Nephron progenitor cell (in vitro differentiated cells): ENCODE measurements around the gene IVD.

ENCODE experiments used
- DNase-seq: peaks from one replicate; pipeline ENCODE4 v3.0.0; 2021
- H3K27ac Mint-ChIP-seq: 2 replicates; pipeline ENCODE4 v1.8.0; 2021; ENCODE audit warnings: mild to moderate bottlenecking, moderate library complexity, mixed read lengths
- H3K27me3 Mint-ChIP-seq: 2 replicates; pipeline ENCODE4 v1.8.0; 2021; ENCODE audit warnings: mild to moderate bottlenecking, low read depth, mixed read lengths; ENCODE audit not compliant: poor library complexity
- H3K36me3 Mint-ChIP-seq: 2 replicates; pipeline ENCODE4 v1.8.0; 2021; ENCODE audit warnings: low read depth, mixed read lengths
- H3K4me1 Mint-ChIP-seq: 2 replicates; pipeline ENCODE4 v1.8.0; 2021; ENCODE audit warnings: mixed read lengths
- H3K4me3 Mint-ChIP-seq: 2 replicates; pipeline ENCODE4 v1.8.0; 2021; ENCODE audit warnings: mild to moderate bottlenecking, moderate library complexity, mixed read lengths
- H3K9me3 Mint-ChIP-seq: 2 replicates; pipeline ENCODE4 v1.8.0; 2021; ENCODE audit warnings: mild to moderate bottlenecking, moderate library complexity, mixed read lengths
- CTCF ChIP-seq: fragments of 200-600 bp; sonication (generic); IDR thresholded peaks from 2 replicates; pipeline ENCODE4 v1.5.0; 2021; ENCODE audit warnings: antibody characterized with exemption

IVD gene

GRCh38 chr15:40405501-40406381 is at the start of gene IVD:
IVD (plus strand) TSS chr15:40405795; CDS start chr15:40405828, 33 bp downstream.
- peaks cover 6% of the 10 kb centered on the region for H3K27me3 Mint-ChIP-seq
- no peak for TF ChIP-seq CTCF
- H3K9me3 Mint-ChIP-seq: no peaks in the 10 kb centered on the region
- peak within 1 kb of the TSS; percentile 88 for H3K4me3 Mint-ChIP-seq
- peak; percentile 93 for DNase-seq
- peaks cover 34% of the 10 kb centered on the region for H3K4me1 Mint-ChIP-seq
- peak within 1 kb of the TSS; percentile 68 for H3K27ac Mint-ChIP-seq
- peaks cover 19% of the 10 kb centered on the region for H3K36me3 Mint-ChIP-seq

DNA sequence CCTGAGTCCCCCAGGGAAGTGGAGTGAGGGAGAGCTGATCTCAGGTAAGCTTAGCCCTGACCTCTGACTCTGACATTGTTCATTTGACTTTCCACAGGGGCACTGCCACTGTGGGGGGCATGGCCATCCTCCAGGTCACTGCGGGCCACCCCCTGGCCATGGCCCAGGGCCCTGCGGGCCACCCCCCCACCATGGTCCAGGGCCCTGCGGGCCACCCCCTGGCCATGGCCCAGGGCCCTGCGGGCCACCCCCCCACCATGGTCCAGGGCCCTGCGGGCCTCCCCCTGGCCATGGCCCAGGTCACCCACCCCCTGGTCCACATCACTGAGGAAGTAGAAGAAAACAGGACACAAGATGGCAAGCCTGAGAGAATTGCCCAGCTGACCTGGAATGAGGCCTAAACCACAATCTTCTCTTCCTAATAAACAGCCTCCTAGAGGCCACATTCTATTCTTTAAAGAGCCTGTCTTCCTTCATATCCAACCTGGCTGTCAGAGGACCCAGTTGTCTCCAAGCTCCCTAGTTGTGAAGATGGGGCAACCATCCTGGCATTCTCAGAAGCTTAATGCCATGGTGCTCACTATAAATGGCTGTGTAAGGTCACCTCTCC is 49.5 kb upstream of the IVD start:
- TF ChIP-seq CTCF: no peak
- Mint-ChIP-seq H3K27ac (no peak overlapping the region), H3K4me1 (peaks cover 41% of the 10 kb centered on the region), H3K27me3 (peaks cover 36% of the 10 kb centered on the region), H3K36me3 (no peaks in the 10 kb centered on the region), H3K4me3 (no peak overlapping the region), H3K9me3 (no peaks in the 10 kb centered on the region)
- no peak for DNase-seq

GRCh38 chr15:40357246-40357645 is 48.3 kb upstream of the IVD start:
- H3K4me3 Mint-ChIP-seq: peak overlapping the region; percentile 80
- peaks cover 39% of the 10 kb centered on the region for H3K27me3 Mint-ChIP-seq

GRCh38 chr15:40357723-40358470 is 47.7 kb upstream of the IVD start, which contains the start of gene DISP2:
DISP2 (plus strand) TSS chr15:40358219; CDS start chr15:40358322, 103 bp downstream.
- Mint-ChIP-seq H3K36me3 (no peaks in the 10 kb centered on the region), H3K9me3 (no peaks in the 10 kb centered on the region), H3K27ac (no peak within 1 kb of the TSS), H3K4me1 (peaks cover 35% of the 10 kb centered on the region), H3K4me3 (peak within 1 kb of the TSS; percentile 80), H3K27me3 (peaks cover 45% of the 10 kb centered on the region)
- no peak for TF ChIP-seq CTCF
- DNase-seq: peak; percentile 96

More at GRCh38 chr15:40357246-40357645, 48.3 kb upstream of the IVD start:
- DNase-seq: no peak
- peaks cover 41% of the 10 kb centered on the region for H3K4me1 Mint-ChIP-seq
- no peaks in the 10 kb centered on the region for H3K9me3 Mint-ChIP-seq
- no peak overlapping the region for H3K27ac Mint-ChIP-seq
- TF ChIP-seq CTCF: no peak
- H3K36me3 Mint-ChIP-seq: no peaks in the 10 kb centered on the region

DNA sequence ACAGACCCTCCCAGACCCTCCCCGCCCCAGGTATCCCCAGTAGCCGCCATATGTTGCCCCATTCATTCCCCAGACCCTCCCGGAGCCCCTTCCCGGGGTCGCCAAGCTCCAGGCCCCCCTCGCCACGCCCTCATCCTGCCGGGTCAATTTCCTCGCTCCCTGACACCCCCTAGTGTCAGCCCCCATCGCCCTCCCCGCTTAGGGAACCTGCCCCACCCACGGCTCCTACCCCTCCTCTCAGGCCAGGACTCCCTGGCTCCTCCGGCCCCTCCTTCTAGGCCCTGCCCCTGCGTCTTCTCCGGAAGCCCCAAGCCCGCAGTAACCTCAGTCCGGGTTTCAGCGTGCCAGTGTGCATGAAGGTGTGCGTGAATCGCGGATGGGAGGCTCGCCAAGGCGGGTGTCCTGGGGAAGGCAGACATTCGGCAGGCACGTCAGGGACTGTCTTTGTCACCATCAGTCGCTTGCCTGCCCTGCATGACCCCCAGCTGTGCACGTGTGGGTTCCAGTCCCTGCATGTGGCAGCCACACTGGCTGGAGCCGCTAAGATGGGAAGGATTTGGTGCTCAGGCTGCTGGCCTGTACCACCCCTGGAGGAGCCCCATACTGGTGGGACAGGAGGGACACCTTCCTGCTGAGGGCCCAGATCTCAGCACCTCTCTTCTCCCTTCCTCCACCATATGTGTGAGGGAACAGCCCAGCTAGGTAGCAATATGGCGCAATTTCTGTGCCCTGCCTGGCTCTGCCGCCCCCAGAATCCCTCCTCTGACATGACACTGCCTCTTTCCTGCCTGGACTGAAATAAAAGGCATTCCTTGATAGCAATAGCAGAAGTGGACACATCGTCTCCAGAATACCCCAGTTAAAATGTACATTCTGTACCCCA is 46.9 kb upstream of the IVD start:
- no peak for TF ChIP-seq CTCF
- peaks cover 51% of the 10 kb centered on the region for H3K27me3 Mint-ChIP-seq
- H3K4me3 Mint-ChIP-seq: peak overlapping the region; percentile 77
- no peak for DNase-seq
- peaks cover 27% of the 10 kb centered on the region for H3K4me1 Mint-ChIP-seq
- no peak overlapping the region for H3K27ac Mint-ChIP-seq
- H3K9me3 Mint-ChIP-seq: no peaks in the 10 kb centered on the region
- no peaks in the 10 kb centered on the region for H3K36me3 Mint-ChIP-seq
